ENCODE measurements around the gene ODAD4.

Gene ODAD4

DNA sequence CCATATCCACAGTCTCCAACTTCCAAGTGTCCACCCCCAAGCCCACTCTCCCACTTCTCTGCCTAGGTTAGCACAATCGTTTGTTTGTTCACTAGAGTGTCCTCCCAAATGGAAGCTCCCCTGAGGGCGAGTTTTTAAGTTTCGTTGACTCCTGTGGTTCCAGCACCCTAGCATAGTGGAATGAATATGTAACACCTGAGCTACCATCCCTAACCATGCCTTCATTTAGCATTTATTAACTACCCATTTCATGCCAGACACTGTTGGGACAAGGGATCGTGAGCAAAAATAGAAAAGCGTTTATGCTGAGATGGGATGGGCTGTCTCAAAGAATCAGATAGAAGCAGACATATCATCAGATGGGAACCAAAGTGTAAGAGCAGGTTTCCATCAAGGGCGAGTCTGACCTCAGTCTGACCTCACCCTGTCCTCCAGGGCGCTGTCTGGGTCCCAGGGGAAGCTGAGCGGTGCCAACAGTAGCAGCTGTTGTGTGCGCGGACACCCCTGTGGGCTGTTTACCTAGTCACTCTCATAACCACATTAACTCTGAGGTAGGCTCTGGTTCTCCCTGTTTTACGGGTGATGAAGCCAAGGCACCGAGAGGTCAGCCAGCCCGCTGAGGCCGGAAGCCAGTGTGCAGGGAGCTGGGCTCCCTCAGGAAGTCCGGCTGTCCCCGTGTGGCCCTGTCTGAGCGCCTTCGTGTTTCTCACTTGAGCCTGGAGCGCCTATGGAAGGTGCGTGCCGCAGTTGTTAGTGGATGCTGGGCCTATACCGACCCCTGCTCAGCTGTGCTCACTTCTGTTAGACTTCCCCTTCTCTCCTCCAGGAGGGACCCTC lies 42.4 kb downstream of the ODAD4 start:
- TF ChIP-seq, protein P1, sequence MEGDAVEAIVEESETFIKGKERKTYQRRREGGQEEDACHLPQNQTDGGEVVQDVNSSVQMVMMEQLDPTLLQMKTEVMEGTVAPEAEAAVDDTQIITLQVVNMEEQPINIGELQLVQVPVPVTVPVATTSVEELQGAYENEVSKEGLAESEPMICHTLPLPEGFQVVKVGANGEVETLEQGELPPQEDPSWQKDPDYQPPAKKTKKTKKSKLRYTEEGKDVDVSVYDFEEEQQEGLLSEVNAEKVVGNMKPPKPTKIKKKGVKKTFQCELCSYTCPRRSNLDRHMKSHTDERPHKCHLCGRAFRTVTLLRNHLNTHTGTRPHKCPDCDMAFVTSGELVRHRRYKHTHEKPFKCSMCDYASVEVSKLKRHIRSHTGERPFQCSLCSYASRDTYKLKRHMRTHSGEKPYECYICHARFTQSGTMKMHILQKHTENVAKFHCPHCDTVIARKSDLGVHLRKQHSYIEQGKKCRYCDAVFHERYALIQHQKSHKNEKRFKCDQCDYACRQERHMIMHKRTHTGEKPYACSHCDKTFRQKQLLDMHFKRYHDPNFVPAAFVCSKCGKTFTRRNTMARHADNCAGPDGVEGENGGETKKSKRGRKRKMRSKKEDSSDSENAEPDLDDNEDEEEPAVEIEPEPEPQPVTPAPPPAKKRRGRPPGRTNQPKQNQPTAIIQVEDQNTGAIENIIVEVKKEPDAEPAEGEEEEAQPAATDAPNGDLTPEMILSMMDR (IDR thresholded peaks at IDR 0.05; ENCODE audit: low read length, missing control alignments), result no peak
- no peak for DNase-seq (ENCODE audit: low read depth)
- H3K4me3 ChIP-seq (replicated peaks; ENCODE audit: low read depth, low read length), result no peak overlapping the region

DNA sequence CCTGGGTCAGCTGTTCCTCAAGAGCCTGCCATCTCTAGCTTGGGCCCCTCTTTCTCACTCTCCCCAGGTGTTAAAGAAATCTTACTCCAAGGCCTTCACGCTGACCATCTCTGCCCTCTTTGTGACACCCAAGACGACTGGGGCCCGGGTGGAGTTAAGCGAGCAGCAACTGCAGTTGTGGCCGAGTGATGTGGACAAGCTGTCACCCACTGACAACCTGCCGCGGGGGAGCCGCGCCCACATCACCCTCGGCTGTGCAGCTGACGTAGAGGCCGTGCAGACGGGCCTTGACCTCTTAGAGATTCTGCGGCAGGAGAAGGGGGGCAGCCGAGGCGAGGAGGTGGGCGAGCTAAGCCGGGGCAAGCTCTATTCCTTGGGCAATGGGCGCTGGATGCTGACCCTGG lies 43.0 kb downstream of the ODAD4 start:
- no peak overlapping the region for H3K4me3 ChIP-seq (replicated peaks; ENCODE audit: low read depth, low read length)
- TF ChIP-seq, protein P1 (IDR thresholded peaks at IDR 0.05; ENCODE audit: low read length, missing control alignments), result no peak
- DNase-seq (ENCODE audit: low read depth), result no peak

DNA sequence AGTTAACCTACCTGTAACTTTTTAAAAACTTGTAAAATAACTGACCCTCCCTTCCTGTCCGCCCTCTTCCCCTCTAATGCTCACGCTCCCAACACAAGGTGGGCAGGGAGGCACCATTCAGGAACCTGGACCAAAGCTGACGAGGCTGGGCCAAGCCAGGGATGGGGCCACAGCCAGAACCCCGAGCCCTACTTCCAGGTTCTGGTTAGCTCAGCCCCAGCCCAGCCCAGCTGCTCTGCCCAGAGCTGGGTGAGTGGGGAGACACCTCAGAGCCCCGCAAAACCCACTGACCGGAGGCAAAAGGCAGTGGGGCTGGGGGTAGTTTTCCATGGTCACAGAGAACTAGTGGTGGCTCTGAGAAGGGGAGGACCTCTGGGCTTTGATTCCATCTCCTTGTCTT lies 43.6 kb downstream of the ODAD4 start:
- H3K4me3 ChIP-seq (replicated peaks; ENCODE audit: low read depth, low read length), result no peak overlapping the region
- TF ChIP-seq, protein P1 (IDR thresholded peaks at IDR 0.05; ENCODE audit: low read length, missing control alignments), result no peak
- no peak for DNase-seq (ENCODE audit: low read depth)

DNA sequence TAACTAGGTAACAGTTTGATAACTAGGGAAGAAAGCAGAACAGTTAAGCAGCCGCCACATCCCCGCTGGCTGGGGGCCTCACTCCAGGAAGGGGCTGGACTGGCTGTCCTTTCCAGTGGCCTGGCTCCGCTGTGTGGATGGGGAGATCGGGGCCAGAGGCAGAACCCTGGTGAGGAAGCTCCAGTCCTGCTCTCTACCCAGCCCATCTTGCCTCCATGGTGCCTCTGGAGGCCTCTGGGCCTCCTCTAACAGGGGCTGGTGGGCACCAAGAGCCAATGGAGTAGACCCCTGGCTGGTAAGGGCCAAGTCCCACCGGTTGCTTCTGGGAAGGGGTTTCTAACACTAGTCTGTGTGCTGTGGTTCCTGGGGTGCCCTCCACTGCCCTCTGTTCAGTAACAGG lies 44.2 kb downstream of the ODAD4 start:
- TF ChIP-seq, protein P1 (IDR thresholded peaks at IDR 0.05; ENCODE audit: low read length, missing control alignments), result no peak

DNA sequence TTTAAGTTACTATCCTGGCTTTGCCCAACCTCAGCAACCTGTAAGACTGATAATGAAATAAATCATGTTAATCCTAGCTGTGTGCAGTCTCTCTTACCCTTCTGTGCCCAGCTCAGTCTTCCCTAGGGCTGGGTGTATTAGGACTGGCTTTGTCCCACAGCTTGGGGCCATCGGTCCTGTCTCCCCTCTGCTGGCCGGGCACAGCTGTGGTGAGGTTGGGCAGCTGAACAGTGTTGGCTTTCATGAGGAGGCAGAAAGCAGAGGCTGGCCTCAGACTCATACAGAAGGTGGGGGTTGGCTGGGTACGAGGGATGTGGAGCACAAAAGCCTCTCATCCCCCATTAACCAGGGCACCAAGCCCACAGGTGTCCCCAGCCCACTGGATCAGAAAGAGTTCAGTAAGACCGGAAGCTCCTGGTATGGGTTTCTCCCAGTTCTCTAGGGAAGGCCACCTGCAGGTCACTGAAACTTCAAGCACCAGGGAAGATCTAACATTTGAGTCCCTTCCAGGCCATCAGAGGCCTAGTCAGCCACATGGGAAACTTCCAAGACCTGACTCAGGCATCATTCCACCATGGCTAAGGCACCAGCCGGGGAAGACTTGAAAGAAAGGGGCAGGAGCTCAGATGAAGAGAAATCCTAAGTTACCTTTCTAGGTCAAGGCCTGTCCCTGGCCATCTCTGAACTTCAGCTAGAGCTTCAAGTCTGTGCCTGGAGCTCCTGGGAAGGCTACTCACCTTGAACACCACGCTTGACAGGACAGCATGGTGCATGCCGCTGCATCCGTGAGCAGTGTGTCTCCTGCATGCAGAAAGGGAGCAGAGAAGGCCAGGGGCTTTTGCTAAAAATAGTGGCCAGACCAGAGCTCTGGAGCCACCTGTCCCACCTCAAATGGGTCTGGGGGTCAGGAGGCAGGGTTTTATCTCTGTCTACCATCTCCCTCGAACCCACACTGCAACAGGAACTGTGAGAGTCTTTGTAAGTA lies 45.0 kb downstream of the ODAD4 start:
- no peak for DNase-seq (ENCODE audit: low read depth)
- TF ChIP-seq, protein P1 (IDR thresholded peaks at IDR 0.05; ENCODE audit: low read length, missing control alignments), result no peak
- H3K4me3 ChIP-seq (replicated peaks; ENCODE audit: low read depth, low read length), result no peak overlapping the region

More for the DNA sequence above, 44.2 kb downstream of the ODAD4 start:
- DNase-seq (ENCODE audit: low read depth), result no peak
- H3K4me3 ChIP-seq (replicated peaks; ENCODE audit: low read depth, low read length), result no peak overlapping the region

DNA sequence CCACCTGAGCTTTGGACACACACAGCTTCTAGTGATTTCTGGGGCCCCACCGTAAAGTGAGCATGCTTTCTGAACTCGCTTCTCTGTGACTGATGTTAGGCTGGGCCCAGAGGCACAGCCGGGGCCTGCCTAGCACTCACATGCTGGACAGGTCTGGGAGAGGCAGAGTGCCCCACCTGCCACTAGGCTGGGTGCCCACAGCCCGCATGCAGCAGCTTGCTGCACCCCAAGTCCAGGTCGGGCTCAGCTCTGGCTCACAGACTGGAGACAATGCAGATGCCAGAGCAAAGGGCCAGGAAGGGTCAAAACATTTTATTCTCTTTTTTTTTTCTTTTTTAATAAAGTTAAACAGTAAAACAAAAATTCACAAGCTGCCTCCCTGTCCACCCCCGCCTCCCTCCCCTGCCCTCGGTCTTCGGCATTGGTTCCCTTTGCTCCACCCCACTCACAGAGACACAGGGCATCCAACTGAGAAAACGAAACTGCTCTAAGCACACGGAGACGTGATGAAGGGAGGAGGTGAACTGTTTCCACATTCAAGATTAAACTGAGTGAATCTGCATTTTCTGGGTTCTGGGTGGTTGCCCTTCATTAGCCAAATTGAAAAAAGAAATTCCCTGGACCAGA lies 45.8 kb downstream of the ODAD4 start:
- TF ChIP-seq, protein P1 (IDR thresholded peaks at IDR 0.05; ENCODE audit: low read length, missing control alignments), result no peak
- no peak for DNase-seq (ENCODE audit: low read depth)
- H3K4me3 ChIP-seq (replicated peaks; ENCODE audit: low read depth, low read length), result no peak overlapping the region

All from fibroblast of pulmonary artery (primary cell).